Measurements from ENCODE around the gene DUSP15. TPM values are rescaled to one million over a fixed set of nuclear protein-coding genes. Genes with fewer than 3 reads are reported as not detected.
A peak's percentile ranks its signal among the peaks of the same experiment; 100 is the strongest.

The DUSP15 gene
- total RNA-seq, 1 experiment from 2014 or later, result 9.1 TPM

- ChIA-PET POLR2A (interaction anchor here (0.5 kb wide), 1 partner anchor 10 kb away, joined by 4 read pairs; no protein-coding TSS in a partner anchor), CTCF (interaction anchor here (0.9 to 2.2 kb wide), 4 partner anchors 19 to 109 kb away, joined by 3 to 8 read pairs (median 5); partner anchors contain the start of gene PDRG1)
- Mint-ChIP-seq H3K27me3 (ENCODE audit: insufficient read depth, unreplicated experiment) (peaks cover 24% of the 10 kb centered on the region), H3K9me3 (ENCODE audit: unreplicated experiment) (no peaks in the 10 kb centered on the region), H3K27ac (ENCODE audit: unreplicated experiment) (no peak overlapping the region), H3K36me3 (ENCODE audit: insufficient read depth, unreplicated experiment) (no peaks in the 10 kb centered on the region), H3K4me1 (ENCODE audit: low read depth, unreplicated experiment) (peaks cover 15% of the 10 kb centered on the region), H3K4me3 (ENCODE audit: unreplicated experiment) (no peak overlapping the region)
- H3K4me3 ChIP-seq (ENCODE audit: low read depth, low read length), result no peak overlapping the region
- H3K27me3 ChIP-seq (replicated peaks; ENCODE audit: control insufficient read depth, insufficient read depth, low read length), result no peaks in the 10 kb centered on the region
- no TSS peak for BruUV-seq (replicated peaks)
- no peak for DNase-seq
- TF ChIP-seq CTCF (IDR thresholded peaks at IDR 0.05; ENCODE audit: insufficient read depth in 1 of 2, low read depth in 1 of 2, low read length in 1 of 2, severe bottlenecking in 1 of 2, unreplicated experiment in 1 of 2), result no peak
- H3K9me3 ChIP-seq, result no peaks in the 10 kb centered on the region
- intact Hi-C loops (cut with micrococcal nuclease; ENCODE audit: unreplicated experiment), result no loop called here
- H3K36me3 ChIP-seq (ENCODE audit: control insufficient read depth, insufficient read depth, low read length), result no peaks in the 10 kb centered on the region
- H3K4me1 ChIP-seq, result peaks cover 15% of the 10 kb centered on the region
Measured at GRCh38 chr20:31871618-31871954, 1.3 kb upstream of the DUSP15 start.

- no peaks in the 10 kb centered on the region for H3K9me3 ChIP-seq
- H3K4me3 ChIP-seq (ENCODE audit: low read depth, low read length), result peak overlapping the region; percentile 56
- no peak for TF ChIP-seq CTCF (IDR thresholded peaks at IDR 0.05; ENCODE audit: insufficient read depth in 1 of 2, low read depth in 1 of 2, low read length in 1 of 2, severe bottlenecking in 1 of 2, unreplicated experiment in 1 of 2)
- Mint-ChIP-seq H3K4me1 (ENCODE audit: low read depth, unreplicated experiment) (peaks cover 15% of the 10 kb centered on the region), H3K4me3 (ENCODE audit: unreplicated experiment) (peak overlapping the region; percentile 96), H3K36me3 (ENCODE audit: insufficient read depth, unreplicated experiment) (no peaks in the 10 kb centered on the region), H3K9me3 (ENCODE audit: unreplicated experiment) (no peaks in the 10 kb centered on the region), H3K27me3 (ENCODE audit: insufficient read depth, unreplicated experiment) (peaks cover 24% of the 10 kb centered on the region), H3K27ac (ENCODE audit: unreplicated experiment) (peak overlapping the region; percentile 53)
- ChIA-PET CTCF (interaction anchor here (0.5 to 2.2 kb wide), 7 partner anchors 18 to 226 kb away, joined by 3 to 8 read pairs (median 3); partner anchors contain the start of gene PDRG1), POLR2A (interaction anchor here (0.5 kb wide), 1 partner anchor 10 kb away, joined by 4 read pairs; no protein-coding TSS in a partner anchor)
- peak; percentile 70 to 71 for DNase-seq
- intact Hi-C loops (cut with micrococcal nuclease; ENCODE audit: unreplicated experiment), result loop anchor here (1.0 kb wide), 2 partner anchors 8 to 10 kb away; no protein-coding TSS in a partner anchor
- no peaks in the 10 kb centered on the region for H3K27me3 ChIP-seq (replicated peaks; ENCODE audit: control insufficient read depth, insufficient read depth, low read length)
- H3K4me1 ChIP-seq, result peaks cover 15% of the 10 kb centered on the region
- no peaks in the 10 kb centered on the region for H3K36me3 ChIP-seq (ENCODE audit: control insufficient read depth, insufficient read depth, low read length)
- TSS peak; percentile 70 for BruUV-seq (replicated peaks)
Measured at GRCh38 chr20:31870726-31871617, 645 bp upstream of the DUSP15 start.

GRCh38 chr20:31869673-31869941, 720 bp downstream of the DUSP15 start:
- no TSS peak for BruUV-seq (replicated peaks)
- DNase-seq, result no peak
- Histone ChIP-seq H3K36me3 (ENCODE audit: control insufficient read depth, insufficient read depth, low read length) (no peaks in the 10 kb centered on the region), H3K4me1 (peaks cover 15% of the 10 kb centered on the region), H3K9me3 (no peaks in the 10 kb centered on the region), H3K4me3 (ENCODE audit: low read depth, low read length) (peak overlapping the region; percentile 56), H3K27me3 (replicated peaks; ENCODE audit: control insufficient read depth, insufficient read depth, low read length) (no peaks in the 10 kb centered on the region)
- Mint-ChIP-seq H3K36me3 (ENCODE audit: insufficient read depth, unreplicated experiment) (no peaks in the 10 kb centered on the region), H3K4me3 (ENCODE audit: unreplicated experiment) (peak overlapping the region; percentile 96), H3K27ac (ENCODE audit: unreplicated experiment) (peak overlapping the region; percentile 64), H3K9me3 (ENCODE audit: unreplicated experiment) (no peaks in the 10 kb centered on the region), H3K4me1 (ENCODE audit: low read depth, unreplicated experiment) (peaks cover 15% of the 10 kb centered on the region), H3K27me3 (ENCODE audit: insufficient read depth, unreplicated experiment) (peaks cover 22% of the 10 kb centered on the region)
- POLR2A ChIA-PET, result no interaction called here
- TF ChIP-seq CTCF (IDR thresholded peaks at IDR 0.05; ENCODE audit: insufficient read depth in 1 of 2, low read depth in 1 of 2, low read length in 1 of 2, severe bottlenecking in 1 of 2, unreplicated experiment in 1 of 2), result no peak
- CTCF ChIA-PET, result interaction anchor here (0.6 to 2.2 kb wide), 4 partner anchors 17 to 82 kb away, joined by 3 to 7 read pairs (median 6); partner anchors contain the start of gene PDRG1
- intact Hi-C loops (cut with micrococcal nuclease; ENCODE audit: unreplicated experiment), result no loop called here

Data from Caco-2 (cell line).